HepG2 (cell line): Measurements from ENCODE around the gene SIN3A. TPM values are rescaled to one million over a fixed set of nuclear protein-coding genes. Genes with fewer than 3 reads are reported as not detected.

Experiments
- AHDC1 ChIP-seq: sonication (generic); formaldehyde crosslinking; IDR thresholded peaks from 2 replicates; pipeline ENCODE4 v1.5.1; 2020; ENCODE audit warnings: mild to moderate bottlenecking, missing genetic modification reagents, borderline replicate concordance
- GLI4 ChIP-seq: sonication (generic); formaldehyde crosslinking; IDR thresholded peaks from 2 replicates; pipeline ENCODE4 v1.5.1; 2020; ENCODE audit warnings: missing genetic modification reagents, mild to moderate bottlenecking, moderate library complexity, borderline replicate concordance
- HMGXB3 ChIP-seq: sonication (generic); formaldehyde crosslinking; IDR thresholded peaks from 2 replicates; pipeline ENCODE4 v1.4.0; 2020; ENCODE audit warnings: missing genetic modification reagents, borderline replicate concordance
- KAT8 ChIP-seq: IDR thresholded peaks from 2 replicates; pipeline ENCODE4 v1.6.1; 2016; ENCODE audit warnings: missing genetic modification reagents, missing compliant biosample characterization
- MED1 ChIP-seq: sonication (generic); formaldehyde crosslinking; IDR thresholded peaks from 2 replicates; pipeline ENCODE4 v1.4.0; 2020; ENCODE audit warnings: missing genetic modification reagents
- MTA1 ChIP-seq: sonication (generic); formaldehyde crosslinking; IDR thresholded peaks from 2 replicates; pipeline ENCODE4 v1.4.0; 2020; ENCODE audit warnings: missing genetic modification reagents, mild to moderate bottlenecking, borderline replicate concordance
- NBN ChIP-seq: fragments of 450-650 bp; conservative IDR thresholded peaks from 2 replicates; pipeline ENCODE4 v1.6.1; 2017
- NR2F1 ChIP-seq, 2 experiments: fragments of 450-650 bp in 1 of 2; formaldehyde crosslinking in 1 of 2; IDR thresholded peaks; 2 replicates each; pipeline versions ENCODE4 v1.5.0 to v1.6.1; 2016 to 2020; ENCODE audit warnings: mild to moderate bottlenecking in 1 of 2, missing compliant biosample characterization in 1 of 2, missing genetic modification reagents in 1 of 2, moderate library complexity in 1 of 2
- NR2F2 ChIP-seq: IDR thresholded peaks from 2 replicates; pipeline ENCODE4 v1.6.1; 2012; ENCODE audit warnings: low read depth, inconsistent platforms, borderline replicate concordance
- REPIN1 ChIP-seq: sonication (generic); formaldehyde crosslinking; IDR thresholded peaks from 2 replicates; pipeline ENCODE4 v1.8.0; 2022; ENCODE audit warnings: missing genetic modification reagents, low read depth, mild to moderate bottlenecking, borderline replicate concordance
- SKI ChIP-seq: fragments of 450-650 bp; IDR thresholded peaks from one replicate; pipeline ENCODE4 v1.6.1; 2018; ENCODE audit warnings: mild to moderate bottlenecking; ENCODE audit not compliant: partially characterized antibody
- SMAD3 ChIP-seq: sonication (generic); formaldehyde crosslinking; IDR thresholded peaks from 2 replicates; pipeline ENCODE4 v1.4.0; 2020; ENCODE audit warnings: missing genetic modification reagents
- SMAD9 ChIP-seq: sonication (generic); formaldehyde crosslinking; IDR thresholded peaks from 2 replicates; pipeline ENCODE4 v1.5.1; 2020; ENCODE audit warnings: mild to moderate bottlenecking, missing genetic modification reagents
- ZBTB49 ChIP-seq: sonication (generic); formaldehyde crosslinking; IDR thresholded peaks from 2 replicates; pipeline ENCODE4 v1.4.0; 2020; ENCODE audit warnings: missing genetic modification reagents, borderline replicate concordance
- ZNF20 ChIP-seq: sonication (generic); formaldehyde crosslinking; IDR thresholded peaks from 2 replicates; pipeline ENCODE4 v1.4.0; 2020; ENCODE audit warnings: mild to moderate bottlenecking, moderate library complexity, missing genetic modification reagents
- ZNF224 ChIP-seq: sonication (generic); formaldehyde crosslinking; IDR thresholded peaks from 2 replicates; pipeline ENCODE4 v1.5.0; 2020; ENCODE audit warnings: mild to moderate bottlenecking, missing genetic modification reagents
- ZNF333 ChIP-seq: sonication (generic); formaldehyde crosslinking; IDR thresholded peaks from 2 replicates; pipeline ENCODE4 v1.4.0; 2020; ENCODE audit warnings: mild to moderate bottlenecking, missing genetic modification reagents, borderline replicate concordance
- ZNF484 ChIP-seq: sonication (generic); formaldehyde crosslinking; IDR thresholded peaks from 2 replicates; pipeline ENCODE4 v1.5.1; 2020; ENCODE audit warnings: mild to moderate bottlenecking, low read depth, missing genetic modification reagents, borderline replicate concordance
- polyA plus RNA-seq, 8 experiments: library from polyadenylated mRNA; depleted of rRNA in 3 of 8; stranded (reverse) in 7 of 8; unstranded in 1 of 8; fragments of >200 nt; fragmentation: Illumina TruSeq in 4 of 8; extraction: Trizol in 4 of 8; gene quantifications; 2 replicates each; pipeline versions ENCODE4 v1.2.1 to v1.2.3, GENCODE V29; 2011 to 2016; ENCODE audit warnings: low read depth in 4 of 8, missing spikeins in 1 of 8, mixed read lengths in 1 of 8; ENCODE audit not compliant: insufficient read depth in 1 of 8
- total RNA-seq, 5 experiments: library from RNA; depleted of rRNA; stranded (reverse); fragments of >200 nt; fragmentation: Illumina TruSeq; extraction: Trizol; gene quantifications; 2 replicates each; pipeline ENCODE4 v1.2.3, GENCODE V29; 2016; ENCODE audit warnings: low read depth in 1 of 5

Gene SIN3A
- total and polyA plus RNA-seq, 2 of the 13 experiments (the other 11 are each of a cell fraction or from before 2014, with no cell fraction given): 16.1 to 28.1 TPM

- TF ChIP-seq HMGXB3 (CRISPR knock-in tag) (no peak), ZNF484 (CRISPR knock-in tag) (no peak), SKI (no peak), MED1 (peak; percentile 30; the same call in 1 of the 2 replicates), SMAD9 (CRISPR knock-in tag) (no peak), ZBTB49 (no peak), REPIN1 (CRISPR knock-in tag) (no peak), ZNF333 (CRISPR knock-in tag) (no peak), NR2F2 (no peak), ZNF224 (CRISPR knock-in tag) (no peak), AHDC1 (CRISPR knock-in tag) (no peak), MTA1 (CRISPR knock-in tag) (no peak), GLI4 (CRISPR knock-in tag) (no peak), SMAD3 (CRISPR knock-in tag) (no peak), NR2F1 (CRISPR knock-in tag; IDR thresholded peaks at IDR 0.05) (no peak), KAT8 (no peak), ZNF20 (CRISPR knock-in tag) (no peak), NBN (no peak)
Measured at GRCh38 chr15:75455982-75456531, 4.6 kb upstream of the SIN3A start (continued).
